Muscle layer of duodenum (tissue), 2 donors: Measurements from ENCODE around the gene REL.
A peak's percentile ranks its signal among the peaks of the same experiment; 100 is the strongest.
"Not testable (repeated sequence)": the region's sequence is repeated elsewhere in the genome, so short reads cannot be mapped to it uniquely, and the experiment has no call there.

Experiments
- H3K27ac ChIP-seq: one replicate; pipeline ENCODE4 v1.7.0; 2013; ENCODE audit warnings: mild to moderate bottlenecking, low read length
- H3K27me3 ChIP-seq: one replicate; pipeline ENCODE4 v1.7.0; 2013; ENCODE audit warnings: low read depth, mild to moderate bottlenecking, control low read depth, low read length
- H3K36me3 ChIP-seq, 2 donors: one replicate each; pipeline ENCODE4 v1.7.0; 2013; ENCODE audit warnings: low read length in 2 of 2, control low read depth in 1 of 2, mild to moderate bottlenecking in 1 of 2; ENCODE audit not compliant: insufficient read depth in 2 of 2, control insufficient read depth in 1 of 2
- H3K4me1 ChIP-seq, 2 donors: one replicate each; pipeline ENCODE4 v1.7.0; 2013; ENCODE audit warnings: low read length in 2 of 2, mild to moderate bottlenecking in 2 of 2, control low read depth in 1 of 2, moderate library complexity in 1 of 2; ENCODE audit not compliant: insufficient read depth in 2 of 2, control insufficient read depth in 1 of 2
- H3K4me3 ChIP-seq, 2 donors: one replicate each; pipeline ENCODE4 v1.7.0; 2013; ENCODE audit warnings: low read length in 2 of 2, low read depth in 1 of 2, mild to moderate bottlenecking in 1 of 2
- H3K9me3 ChIP-seq, 2 donors: one replicate each; pipeline ENCODE4 v1.7.0; 2013; ENCODE audit warnings: low read length in 2 of 2, control low read depth in 1 of 2, mild to moderate bottlenecking in 1 of 2; ENCODE audit not compliant: control insufficient read depth in 1 of 2
- donor health status: healthy.

REL gene

DNA sequence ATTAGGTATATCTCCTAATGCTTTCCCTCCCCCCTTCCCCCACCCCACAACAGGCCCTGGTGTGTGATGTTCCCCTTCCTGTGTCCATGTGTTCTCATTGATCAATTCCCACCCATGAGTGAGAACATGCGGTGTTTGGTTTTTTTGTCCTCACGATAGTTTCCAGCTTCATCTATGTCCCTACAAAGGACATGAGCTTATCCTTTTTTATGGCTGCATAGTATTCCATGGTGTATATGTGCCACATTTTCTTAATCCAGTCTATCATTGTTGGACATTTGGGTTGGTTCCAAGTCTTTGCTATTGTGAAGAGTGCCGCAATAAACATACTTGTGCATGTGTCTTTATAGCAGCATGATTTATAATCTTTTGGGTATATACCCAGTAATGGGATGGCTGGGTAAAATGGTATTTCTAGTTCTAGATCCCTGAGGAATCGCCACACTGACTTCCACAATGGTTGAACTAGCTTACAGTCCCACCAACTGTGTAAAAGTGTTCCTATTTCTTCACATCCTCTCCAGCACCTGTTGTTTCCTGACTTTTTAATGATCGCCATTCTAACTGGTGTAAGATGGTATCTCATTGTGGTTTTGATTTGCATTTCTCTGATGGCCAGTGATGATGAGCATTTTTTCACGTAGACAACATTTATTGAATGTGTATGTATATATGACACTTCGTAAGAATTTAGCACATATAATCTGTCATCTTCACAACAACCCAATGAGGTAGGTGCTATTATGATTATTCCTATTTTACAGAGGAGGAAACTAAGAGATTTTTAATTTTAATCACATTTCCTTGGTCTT is 8.4 kb downstream of the REL start:
- H3K4me1 ChIP-seq = peaks cover 13% of the 10 kb centered on the region in 2 donors
- not testable (repeated sequence) for H3K4me3 ChIP-seq

GRCh38 chr2:60890393-60890707 is 9.0 kb downstream of the REL start:
- Histone ChIP-seq H3K9me3 (no peaks in the 10 kb centered on the region), H3K4me1 (peaks cover 8 to 9% of the 10 kb centered on the region in 2 donors), H3K27ac (no peak overlapping the region), H3K36me3 (peaks cover 5 to 18% of the 10 kb centered on the region in 2 donors), H3K4me3 (no peak overlapping the region), H3K27me3 (no peaks in the 10 kb centered on the region)

More for the DNA sequence above, 8.4 kb downstream of the REL start:
- not testable (repeated sequence) for H3K9me3 ChIP-seq, H3K27me3 ChIP-seq, H3K27ac ChIP-seq
- peaks cover 5 to 12% of the 10 kb centered on the region in 2 donors for H3K36me3 ChIP-seq

DNA sequence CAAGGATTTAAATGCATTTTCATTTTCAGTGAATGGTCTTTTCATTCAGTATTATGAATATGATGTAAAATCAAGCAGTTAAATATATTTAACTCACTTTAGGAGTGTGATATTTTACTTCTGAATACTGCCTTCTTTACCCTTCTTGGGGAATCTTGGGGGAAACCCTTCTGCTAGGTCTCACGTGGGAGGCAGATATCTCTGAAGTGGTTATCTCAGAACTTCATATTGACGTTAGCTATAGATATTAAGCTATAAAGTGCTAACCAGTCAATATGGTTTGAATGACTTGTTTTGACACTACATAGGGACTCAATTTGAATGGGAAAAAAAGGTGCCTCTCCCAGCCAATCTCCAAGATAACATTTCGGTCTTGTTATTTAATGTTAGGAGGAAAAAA is 9.8 kb downstream of the REL start:
- H3K4me1 ChIP-seq = peaks cover 0 to 2% of the 10 kb centered on the region in 2 donors
- no peaks in the 10 kb centered on the region for H3K9me3 ChIP-seq
- peaks cover 5 to 25% of the 10 kb centered on the region in 2 donors for H3K36me3 ChIP-seq

GRCh38 chr2:60898567-60898966 is 17.2 kb downstream of the REL start:
- Histone ChIP-seq H3K4me1 (no peaks in the 10 kb centered on the region), H3K27me3 (no peaks in the 10 kb centered on the region), H3K27ac (no peak overlapping the region), H3K36me3 (peaks cover 27 to 58% of the 10 kb centered on the region in 2 donors), H3K4me3 (no peak overlapping the region), H3K9me3 (no peaks in the 10 kb centered on the region)

More for the DNA sequence above, 9.8 kb downstream of the REL start:
- no peaks in the 10 kb centered on the region for H3K27me3 ChIP-seq
- H3K27ac ChIP-seq = no peak overlapping the region
- no peak overlapping the region for H3K4me3 ChIP-seq

- Histone ChIP-seq H3K4me3 (no peak overlapping the region), H3K27me3 (no peaks in the 10 kb centered on the region), H3K36me3 (peaks cover 24 to 56% of the 10 kb centered on the region in 2 donors)
Measured at GRCh38 chr2:60899230-60899891, 18.0 kb downstream of the REL start.

GRCh38 chr2:60899892-60900249 is 18.5 kb downstream of the REL start:
- Histone ChIP-seq H3K36me3 (peaks cover 24 to 51% of the 10 kb centered on the region in 2 donors), H3K4me1 (no peaks in the 10 kb centered on the region), H3K4me3 (no peak overlapping the region), H3K27ac (no peak overlapping the region), H3K27me3 (no peaks in the 10 kb centered on the region), H3K9me3 (no peaks in the 10 kb centered on the region)

More at GRCh38 chr2:60899230-60899891, 18.0 kb downstream of the REL start:
- Histone ChIP-seq H3K27ac (no peak overlapping the region), H3K4me1 (no peaks in the 10 kb centered on the region), H3K9me3 (no peaks in the 10 kb centered on the region)

GRCh38 chr2:60901296-60901695 is 19.9 kb downstream of the REL start:
- H3K36me3 ChIP-seq = peaks cover 24 to 40% of the 10 kb centered on the region in 2 donors
- H3K9me3 ChIP-seq, H3K27me3 ChIP-seq, H3K4me1 ChIP-seq, H3K4me3 ChIP-seq, H3K27ac ChIP-seq: not testable (repeated sequence)

GRCh38 chr2:60905867-60906266 is 24.5 kb downstream of the REL start:
- not testable (repeated sequence) for H3K4me1 ChIP-seq, H3K9me3 ChIP-seq, H3K27me3 ChIP-seq, H3K4me3 ChIP-seq, H3K27ac ChIP-seq
- H3K36me3 ChIP-seq = peaks cover 9 to 22% of the 10 kb centered on the region in 2 donors

GRCh38 chr2:60906395-60906794 is 25.0 kb downstream of the REL start:
- peaks cover 6 to 18% of the 10 kb centered on the region in 2 donors for H3K36me3 ChIP-seq
- no peaks in the 10 kb centered on the region for H3K27me3 ChIP-seq

GRCh38 chr2:60907329-60907728 is 26.0 kb downstream of the REL start:
- Histone ChIP-seq H3K4me1 (no peaks in the 10 kb centered on the region), H3K36me3 (peaks cover 0 to 16% of the 10 kb centered on the region in 2 donors), H3K9me3 (no peaks in the 10 kb centered on the region), H3K27ac (no peak overlapping the region), H3K27me3 (no peaks in the 10 kb centered on the region), H3K4me3 (no peak overlapping the region)

More at GRCh38 chr2:60906395-60906794, 25.0 kb downstream of the REL start:
- no peaks in the 10 kb centered on the region for H3K9me3 ChIP-seq
- no peak overlapping the region for H3K4me3 ChIP-seq
- H3K4me1 ChIP-seq = no peaks in the 10 kb centered on the region
- H3K27ac ChIP-seq = no peak overlapping the region

DNA sequence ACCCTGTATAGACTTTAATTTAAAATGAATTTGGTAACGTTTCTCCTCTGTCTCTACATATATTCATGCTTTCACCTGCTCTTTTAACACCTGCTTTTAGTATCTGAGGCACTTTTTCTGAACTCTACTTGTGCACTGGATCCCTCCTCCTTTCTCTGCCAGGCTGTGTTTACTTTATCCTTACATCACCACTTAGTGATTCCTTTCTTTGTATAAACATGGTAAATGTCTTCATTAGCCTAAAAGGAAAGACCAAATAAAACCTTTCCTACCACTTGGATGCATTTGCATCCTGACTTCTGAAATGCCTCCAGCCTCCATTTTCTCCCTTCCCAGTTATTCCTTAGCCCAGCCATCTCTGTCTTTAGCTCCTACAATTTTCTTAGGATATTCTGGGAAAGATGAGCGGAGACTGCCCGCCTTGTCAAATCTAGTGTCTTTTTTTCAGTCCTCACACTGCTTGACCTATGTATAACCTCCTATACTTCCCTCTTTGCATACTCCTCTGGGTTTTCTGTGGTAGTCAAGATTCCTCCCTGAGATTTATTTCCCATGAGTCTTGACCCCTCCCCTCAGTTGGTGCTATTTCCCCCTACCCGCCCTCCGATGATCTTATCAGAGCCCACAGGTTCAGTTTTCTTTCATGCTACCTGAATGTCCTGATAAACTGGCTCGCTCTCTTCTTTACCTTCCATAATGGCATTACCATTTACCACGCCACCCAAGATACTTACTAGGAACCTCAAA is 44.8 kb downstream of the REL start:
- peak overlapping the region in 1 of 2 donors; percentile 21 for H3K4me3 ChIP-seq
- H3K36me3 ChIP-seq = peaks cover 27% of the 10 kb centered on the region in 2 donors
- H3K27me3 ChIP-seq = no peaks in the 10 kb centered on the region
- no peak overlapping the region for H3K27ac ChIP-seq
- H3K4me1 ChIP-seq = peaks cover 5 to 12% of the 10 kb centered on the region in 2 donors
- H3K9me3 ChIP-seq = no peaks in the 10 kb centered on the region
